HG03432 (cell line): Measurements from ENCODE around the gene KCNK4.
A peak's percentile ranks its signal among the peaks of the same experiment; 100 is the strongest.

Experiments
- ATAC-seq: cut with Tn5 transposase; IDR thresholded peaks from one replicate; pipeline ENCODE4 v1.9.1; 2021; ENCODE audit warnings: mild to moderate bottlenecking, moderate library complexity; ENCODE audit not compliant: unreplicated experiment

Gene KCNK4

GRCh38 chr11:64268025-64268892 lies 22.8 kb upstream of the KCNK4 start:
- no peak for ATAC-seq

- ATAC-seq: peak; percentile 18
These were observed 22.1 kb upstream of the KCNK4 start for GRCh38 chr11:64268893-64269539.

- ATAC-seq: peak; percentile 67
These were observed 21.4 kb upstream of the KCNK4 start for GRCh38 chr11:64269540-64270220.

- no peak for ATAC-seq
These were observed 15.9 kb upstream of the KCNK4 start for GRCh38 chr11:64275031-64275800.

GRCh38 chr11:64275841-64276240 lies 15.3 kb upstream of the KCNK4 start:
- no peak for ATAC-seq

- ATAC-seq: no peak
These were observed 14.3 kb upstream of the KCNK4 start for GRCh38 chr11:64276653-64277431.

GRCh38 chr11:64278576-64279190 lies 12.4 kb upstream of the KCNK4 start:
- ATAC-seq: no peak

- no peak for ATAC-seq
These were observed 8.9 kb upstream of the KCNK4 start for GRCh38 chr11:64281957-64282770.

- ATAC-seq: no peak
These were observed 8.0 kb upstream of the KCNK4 start for GRCh38 chr11:64283092-64283491.

GRCh38 chr11:64284048-64284961 lies 6.8 kb upstream of the KCNK4 start, which contains the start of gene BAD:
TSS of gene BAD (minus strand) at chr11:64284665. CDS start at chr11:64284368, 297 bp downstream.
- peak; percentile 75 for ATAC-seq

- peak; percentile 69 for ATAC-seq
These were observed 5.9 kb upstream of the KCNK4 start, which contains the start of gene GPR137 for GRCh38 chr11:64284962-64285884. TSS of gene GPR137 (plus strand) at chr11:64285848. CDS start at chr11:64286525, 677 bp downstream.

- ATAC-seq: no peak
These were observed 5.0 kb upstream of the KCNK4 start for GRCh38 chr11:64285885-64286800.

- no peak for ATAC-seq
These were observed 4.3 kb upstream of the KCNK4 start for GRCh38 chr11:64286801-64287159.

- no peak for ATAC-seq
These were observed 3.3 kb upstream of the KCNK4 start for GRCh38 chr11:64287676-64288352.

GRCh38 chr11:64288353-64288750 lies 2.8 kb upstream of the KCNK4 start:
- no peak for ATAC-seq
